CD4-positive, alpha-beta T cell treated with Interferon alpha-2 for 1 hour (primary cell): ENCODE results near the gene SPATA9.

Experiments used
- DNase-seq, 2 donors: peaks; one replicate each; pipeline ENCODE4 v3.0.0-alpha.2; 2020 to 2022

SPATA9 gene

DNA sequence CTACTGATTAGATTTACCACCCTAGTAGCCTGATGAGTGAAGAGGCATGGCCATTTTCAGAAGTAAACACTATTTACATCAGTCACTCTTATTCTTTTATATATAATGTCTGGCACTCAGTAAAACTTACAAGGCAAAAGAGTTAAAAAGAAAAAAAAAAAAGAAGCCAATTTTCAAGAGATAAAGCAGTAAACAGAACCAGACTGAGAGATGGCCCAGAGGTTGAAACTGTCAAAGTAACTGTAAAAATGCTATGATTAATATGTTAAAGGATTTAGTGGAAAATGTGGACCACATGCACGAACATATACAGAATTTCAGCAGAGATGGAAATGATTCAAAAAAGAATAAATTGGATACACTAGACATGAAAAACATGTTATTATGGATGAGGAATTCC, 69.3 kb downstream of the SPATA9 start:
- no peak for DNase-seq

DNA sequence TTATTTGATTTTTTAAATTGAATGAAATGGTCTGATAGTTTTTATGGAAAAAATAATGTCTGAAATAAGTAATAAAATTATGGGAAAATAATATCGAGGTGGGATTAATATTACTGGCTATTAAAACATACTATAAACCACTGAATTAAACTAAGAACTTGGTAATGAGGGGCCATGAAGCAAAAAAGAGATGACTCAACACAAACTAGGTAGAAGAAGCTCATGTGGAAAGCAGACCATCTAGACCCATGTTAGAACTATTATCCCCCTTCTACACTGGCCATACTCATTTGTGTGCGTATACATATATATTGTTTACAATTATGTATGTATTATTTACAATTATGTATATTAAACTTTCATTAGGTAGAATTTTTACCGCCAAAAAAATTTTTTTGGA, 71.4 kb downstream of the SPATA9 start:
- no peak for DNase-seq

DNA sequence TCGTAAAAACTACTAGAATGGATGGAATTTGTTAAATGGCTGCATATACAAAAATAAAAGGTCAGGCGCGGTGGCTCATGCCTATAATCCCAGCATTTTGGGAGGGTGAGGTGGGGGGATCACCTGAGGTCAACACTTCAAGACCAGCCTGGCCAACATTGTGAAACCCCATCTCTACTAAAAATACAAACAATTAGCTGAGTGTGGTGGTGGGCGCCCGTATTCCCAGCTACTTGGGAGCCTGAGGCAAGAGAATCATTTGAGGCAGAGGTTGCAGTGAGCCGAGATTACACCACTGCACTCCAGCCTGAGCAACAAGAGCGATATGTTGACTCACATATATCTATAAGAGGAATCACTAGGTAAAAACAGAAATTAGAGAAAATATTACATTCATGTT, 72.2 kb downstream of the SPATA9 start:
- DNase-seq = no peak

DNA sequence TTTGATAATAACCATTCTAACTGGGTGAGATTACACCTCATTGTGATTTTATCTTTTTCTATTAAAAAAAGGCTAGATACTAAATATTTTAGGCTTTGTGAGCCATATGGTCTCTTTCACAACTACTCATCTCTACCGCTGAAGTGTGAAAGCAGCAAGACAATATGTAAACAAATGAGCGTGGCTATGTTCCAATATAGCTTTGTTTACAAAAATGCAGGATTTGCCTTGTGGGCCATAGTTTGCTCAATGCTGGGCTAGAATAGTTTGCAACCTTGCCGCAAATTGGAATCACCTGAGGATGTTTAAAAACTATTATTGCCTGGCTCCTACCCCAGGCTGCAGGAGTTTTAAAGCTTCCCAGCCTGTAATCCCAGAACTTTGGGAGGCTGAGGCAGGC, 73.1 kb downstream of the SPATA9 start:
- DNase-seq = no peak
